GM12872 (cell line): ENCODE results near the gene ARAP3.

ENCODE experiments used
- CTCF ChIP-seq: IDR thresholded peaks from 3 replicates; pipeline ENCODE4 v1.5.1; 2011; ENCODE audit warnings: low read depth, mild to moderate bottlenecking, low read length, moderate library complexity; ENCODE audit not compliant: insufficient read depth

ARAP3 gene

GRCh38 chr5:141608046-141608445 is 74.0 kb downstream of the ARAP3 start:
- no peak for TF ChIP-seq CTCF

- no peak for TF ChIP-seq CTCF
Measured at GRCh38 chr5:141605523-141606277, 76.3 kb downstream of the ARAP3 start.

GRCh38 chr5:141603923-141604717 is 77.9 kb downstream of the ARAP3 start:
- no peak for TF ChIP-seq CTCF
